ENCODE results near the gene ANKRD44.

The ANKRD44 gene

GRCh38 chr2:197307933-197308521 is 2.6 kb downstream of the ANKRD44 start:
- DNase-seq = no peak
- H3K27ac ChIP-seq (ENCODE audit: insufficient read depth, low read length, poor library complexity, severe bottlenecking) = peak overlapping the region; percentile 91
- no peaks in the 10 kb centered on the region for H3K36me3 ChIP-seq (ENCODE audit: control insufficient read depth, insufficient read depth, low read length)
- no peaks in the 10 kb centered on the region for H3K9me3 ChIP-seq (ENCODE audit: control insufficient read depth, low read length)
- H3K4me3 ChIP-seq (ENCODE audit: insufficient read depth, low read depth, low read length, poor library complexity, severe bottlenecking) = peak overlapping the region; percentile 93
- no peaks in the 10 kb centered on the region for H3K27me3 ChIP-seq (replicated peaks; ENCODE audit: control insufficient read depth, insufficient read depth, low read length, poor library complexity, severe bottlenecking)
- peaks cover 51% of the 10 kb centered on the region for H3K4me1 ChIP-seq (ENCODE audit: control insufficient read depth, insufficient read depth, low read length, poor library complexity, severe bottlenecking)

- H3K9me3 ChIP-seq (ENCODE audit: control insufficient read depth, low read length) = no peaks in the 10 kb centered on the region
- no peak for DNase-seq
- H3K4me1 ChIP-seq (ENCODE audit: control insufficient read depth, insufficient read depth, low read length, poor library complexity, severe bottlenecking) = peaks cover 58% of the 10 kb centered on the region
- H3K27ac ChIP-seq (ENCODE audit: insufficient read depth, low read length, poor library complexity, severe bottlenecking) = peak overlapping the region; percentile 91
- H3K4me3 ChIP-seq (ENCODE audit: insufficient read depth, low read depth, low read length, poor library complexity, severe bottlenecking) = peak overlapping the region; percentile 93
- H3K27me3 ChIP-seq (replicated peaks; ENCODE audit: control insufficient read depth, insufficient read depth, low read length, poor library complexity, severe bottlenecking) = no peaks in the 10 kb centered on the region
- no peaks in the 10 kb centered on the region for H3K36me3 ChIP-seq (ENCODE audit: control insufficient read depth, insufficient read depth, low read length)
Measured at GRCh38 chr2:197307236-197307932, 3.2 kb downstream of the ANKRD44 start.

- Histone ChIP-seq H3K27me3 (replicated peaks; ENCODE audit: control insufficient read depth, insufficient read depth, low read length, poor library complexity, severe bottlenecking) (no peaks in the 10 kb centered on the region), H3K4me3 (ENCODE audit: insufficient read depth, low read depth, low read length, poor library complexity, severe bottlenecking) (peak overlapping the region; percentile 93), H3K27ac (ENCODE audit: insufficient read depth, low read length, poor library complexity, severe bottlenecking) (peak overlapping the region; percentile 91), H3K36me3 (ENCODE audit: control insufficient read depth, insufficient read depth, low read length) (no peaks in the 10 kb centered on the region), H3K4me1 (ENCODE audit: control insufficient read depth, insufficient read depth, low read length, poor library complexity, severe bottlenecking) (peaks cover 61% of the 10 kb centered on the region), H3K9me3 (ENCODE audit: control insufficient read depth, low read length) (no peaks in the 10 kb centered on the region)
- peak in 1 of 3 donors; percentile 34 for DNase-seq
Measured at GRCh38 chr2:197306696-197307040, 3.9 kb downstream of the ANKRD44 start.

- DNase-seq = no peak
- peak overlapping the region; percentile 91 for H3K27ac ChIP-seq (ENCODE audit: insufficient read depth, low read length, poor library complexity, severe bottlenecking)
- H3K36me3 ChIP-seq (ENCODE audit: control insufficient read depth, insufficient read depth, low read length) = no peaks in the 10 kb centered on the region
- H3K9me3 ChIP-seq (ENCODE audit: control insufficient read depth, low read length) = no peaks in the 10 kb centered on the region
- peak overlapping the region; percentile 93 for H3K4me3 ChIP-seq (ENCODE audit: insufficient read depth, low read depth, low read length, poor library complexity, severe bottlenecking)
- peaks cover 58% of the 10 kb centered on the region for H3K4me1 ChIP-seq (ENCODE audit: control insufficient read depth, insufficient read depth, low read length, poor library complexity, severe bottlenecking)
- no peaks in the 10 kb centered on the region for H3K27me3 ChIP-seq (replicated peaks; ENCODE audit: control insufficient read depth, insufficient read depth, low read length, poor library complexity, severe bottlenecking)
Measured at GRCh38 chr2:197306024-197306695, 4.4 kb downstream of the ANKRD44 start.

- Histone ChIP-seq H3K27ac (ENCODE audit: insufficient read depth, low read length, poor library complexity, severe bottlenecking) (peak overlapping the region; percentile 91), H3K27me3 (replicated peaks; ENCODE audit: control insufficient read depth, insufficient read depth, low read length, poor library complexity, severe bottlenecking) (no peaks in the 10 kb centered on the region), H3K4me3 (ENCODE audit: insufficient read depth, low read depth, low read length, poor library complexity, severe bottlenecking) (peak overlapping the region; percentile 3), H3K4me1 (ENCODE audit: control insufficient read depth, insufficient read depth, low read length, poor library complexity, severe bottlenecking) (peaks cover 69% of the 10 kb centered on the region), H3K36me3 (ENCODE audit: control insufficient read depth, insufficient read depth, low read length) (no peaks in the 10 kb centered on the region), H3K9me3 (ENCODE audit: control insufficient read depth, low read length) (no peaks in the 10 kb centered on the region)
- no peak for DNase-seq
Measured at GRCh38 chr2:197304556-197305011, 6.0 kb downstream of the ANKRD44 start.

- Histone ChIP-seq H3K27ac (ENCODE audit: insufficient read depth, low read length, poor library complexity, severe bottlenecking) (peak overlapping the region; percentile 51), H3K4me1 (ENCODE audit: control insufficient read depth, insufficient read depth, low read length, poor library complexity, severe bottlenecking) (peaks cover 74% of the 10 kb centered on the region), H3K27me3 (replicated peaks; ENCODE audit: control insufficient read depth, insufficient read depth, low read length, poor library complexity, severe bottlenecking) (no peaks in the 10 kb centered on the region), H3K4me3 (ENCODE audit: insufficient read depth, low read depth, low read length, poor library complexity, severe bottlenecking) (no peak overlapping the region), H3K9me3 (ENCODE audit: control insufficient read depth, low read length) (no peaks in the 10 kb centered on the region), H3K36me3 (ENCODE audit: control insufficient read depth, insufficient read depth, low read length) (no peaks in the 10 kb centered on the region)
- DNase-seq = no peak
Measured at GRCh38 chr2:197300139-197300538, 10.4 kb downstream of the ANKRD44 start.

GRCh38 chr2:197298609-197299008 is 12.0 kb downstream of the ANKRD44 start:
- peaks cover 62% of the 10 kb centered on the region for H3K4me1 ChIP-seq (ENCODE audit: control insufficient read depth, insufficient read depth, low read length, poor library complexity, severe bottlenecking)
- H3K27ac ChIP-seq (ENCODE audit: insufficient read depth, low read length, poor library complexity, severe bottlenecking) = peak overlapping the region; percentile 79

GRCh38 chr2:197297772-197298318 is 12.7 kb downstream of the ANKRD44 start:
- no peak overlapping the region for H3K4me3 ChIP-seq (ENCODE audit: insufficient read depth, low read depth, low read length, poor library complexity, severe bottlenecking)
- peaks cover 55% of the 10 kb centered on the region for H3K4me1 ChIP-seq (ENCODE audit: control insufficient read depth, insufficient read depth, low read length, poor library complexity, severe bottlenecking)
- DNase-seq = no peak
- no peaks in the 10 kb centered on the region for H3K9me3 ChIP-seq (ENCODE audit: control insufficient read depth, low read length)
- H3K36me3 ChIP-seq (ENCODE audit: control insufficient read depth, insufficient read depth, low read length) = no peaks in the 10 kb centered on the region
- H3K27ac ChIP-seq (ENCODE audit: insufficient read depth, low read length, poor library complexity, severe bottlenecking) = peak overlapping the region; percentile 79
- no peaks in the 10 kb centered on the region for H3K27me3 ChIP-seq (replicated peaks; ENCODE audit: control insufficient read depth, insufficient read depth, low read length, poor library complexity, severe bottlenecking)

More at GRCh38 chr2:197298609-197299008, 12.0 kb downstream of the ANKRD44 start:
- DNase-seq = no peak
- Histone ChIP-seq H3K9me3 (ENCODE audit: control insufficient read depth, low read length) (no peaks in the 10 kb centered on the region), H3K27me3 (replicated peaks; ENCODE audit: control insufficient read depth, insufficient read depth, low read length, poor library complexity, severe bottlenecking) (no peaks in the 10 kb centered on the region), H3K36me3 (ENCODE audit: control insufficient read depth, insufficient read depth, low read length) (no peaks in the 10 kb centered on the region), H3K4me3 (ENCODE audit: insufficient read depth, low read depth, low read length, poor library complexity, severe bottlenecking) (no peak overlapping the region)

- Histone ChIP-seq H3K4me1 (ENCODE audit: control insufficient read depth, insufficient read depth, low read length, poor library complexity, severe bottlenecking) (peaks cover 54% of the 10 kb centered on the region), H3K36me3 (ENCODE audit: control insufficient read depth, insufficient read depth, low read length) (no peaks in the 10 kb centered on the region), H3K27ac (ENCODE audit: insufficient read depth, low read length, poor library complexity, severe bottlenecking) (peak overlapping the region; percentile 79), H3K27me3 (replicated peaks; ENCODE audit: control insufficient read depth, insufficient read depth, low read length, poor library complexity, severe bottlenecking) (no peaks in the 10 kb centered on the region), H3K4me3 (ENCODE audit: insufficient read depth, low read depth, low read length, poor library complexity, severe bottlenecking) (no peak overlapping the region), H3K9me3 (ENCODE audit: control insufficient read depth, low read length) (no peaks in the 10 kb centered on the region)
- no peak for DNase-seq
Measured at GRCh38 chr2:197297266-197297665, 13.3 kb downstream of the ANKRD44 start.

- Histone ChIP-seq H3K4me1 (ENCODE audit: control insufficient read depth, insufficient read depth, low read length, poor library complexity, severe bottlenecking) (peaks cover 50% of the 10 kb centered on the region), H3K27me3 (replicated peaks; ENCODE audit: control insufficient read depth, insufficient read depth, low read length, poor library complexity, severe bottlenecking) (no peaks in the 10 kb centered on the region), H3K36me3 (ENCODE audit: control insufficient read depth, insufficient read depth, low read length) (no peaks in the 10 kb centered on the region), H3K9me3 (ENCODE audit: control insufficient read depth, low read length) (no peaks in the 10 kb centered on the region), H3K4me3 (ENCODE audit: insufficient read depth, low read depth, low read length, poor library complexity, severe bottlenecking) (peak overlapping the region; percentile 22), H3K27ac (ENCODE audit: insufficient read depth, low read length, poor library complexity, severe bottlenecking) (peak overlapping the region; percentile 79)
- no peak for DNase-seq
Measured at GRCh38 chr2:197296835-197297234, 13.7 kb downstream of the ANKRD44 start.
